GM18907 (cell line): ENCODE results near the gene ZFP36L2.

ENCODE experiments used
- ATAC-seq: cut with Tn5 transposase; IDR thresholded peaks from one replicate; pipeline ENCODE4 v1.9.1; 2021; ENCODE audit warnings: mild to moderate bottlenecking, moderate library complexity; ENCODE audit not compliant: unreplicated experiment

ZFP36L2 gene

DNA sequence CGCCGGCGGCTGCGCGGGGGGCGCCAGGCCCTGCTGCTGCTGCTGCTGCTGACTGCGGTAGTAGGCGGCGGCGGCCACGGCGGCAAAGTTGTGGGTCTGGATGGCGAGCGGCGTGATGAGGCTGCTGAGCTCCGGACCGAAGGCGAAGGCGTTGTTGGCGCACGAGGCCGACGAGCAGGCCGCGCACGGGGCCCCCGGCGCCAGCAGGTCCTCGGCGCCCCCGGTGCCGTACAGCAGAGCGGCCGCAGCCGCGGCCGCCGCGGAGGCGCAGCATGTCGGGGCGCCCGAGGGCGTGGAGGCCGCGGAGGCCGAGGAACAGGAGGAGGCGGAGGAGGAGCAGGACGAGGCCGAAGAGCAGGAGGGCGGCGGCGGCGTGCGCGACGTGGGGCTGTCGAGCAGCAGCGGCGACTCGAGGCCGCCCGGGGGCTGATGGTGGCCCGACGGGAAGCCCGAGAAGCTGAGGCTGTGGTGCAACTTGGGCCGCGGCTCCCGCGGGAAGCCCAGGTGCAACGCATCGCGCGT, 1.8 kb downstream of the ZFP36L2 start:
- ATAC-seq, result no peak

DNA sequence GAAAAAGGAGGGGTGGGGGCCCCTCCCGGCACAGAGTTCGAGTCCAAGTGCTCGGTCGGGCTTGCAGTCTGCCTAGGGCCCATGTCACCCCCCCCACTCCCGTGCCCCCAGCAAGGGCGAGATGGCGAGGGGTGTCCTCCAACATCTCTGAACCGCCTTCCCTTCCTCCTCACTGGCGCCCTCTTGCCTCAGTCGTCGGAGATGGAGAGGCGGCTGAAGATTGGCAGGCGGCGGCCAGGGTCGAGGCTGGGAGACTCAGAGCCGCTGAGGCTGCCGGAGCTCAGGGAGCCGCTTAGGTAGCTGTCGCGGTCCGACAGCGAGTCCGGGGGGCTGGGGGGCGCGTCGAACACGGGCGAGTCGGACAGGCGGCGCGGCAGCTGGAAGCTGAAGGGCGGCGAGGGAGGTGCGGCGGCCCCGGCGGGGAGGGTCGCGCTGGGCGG, 2.3 kb downstream of the ZFP36L2 start:
- no peak for ATAC-seq

DNA sequence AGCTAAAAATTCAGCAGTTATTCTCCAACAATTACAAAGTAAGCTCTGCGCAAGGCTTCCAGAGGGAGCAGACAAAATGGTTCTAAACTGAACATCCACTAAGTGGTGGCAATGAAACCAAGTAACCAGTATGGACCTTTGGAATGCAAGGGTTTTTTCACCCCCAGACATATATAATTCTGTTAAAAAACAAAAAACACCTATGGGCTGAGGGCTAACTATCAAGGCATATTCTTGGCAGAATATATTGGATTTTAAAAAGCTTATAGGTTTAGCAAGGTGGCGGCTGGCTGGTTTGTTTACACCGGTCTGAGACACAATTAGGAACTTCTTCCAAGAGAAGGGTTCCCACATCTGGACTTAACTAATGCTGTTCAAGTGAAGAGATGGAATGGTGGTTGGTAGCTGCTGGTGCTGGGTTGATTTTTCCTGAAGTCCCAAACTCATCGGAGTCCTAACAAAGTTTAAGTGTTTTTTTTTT, 2.8 kb downstream of the ZFP36L2 start:
- ATAC-seq, result no peak

DNA sequence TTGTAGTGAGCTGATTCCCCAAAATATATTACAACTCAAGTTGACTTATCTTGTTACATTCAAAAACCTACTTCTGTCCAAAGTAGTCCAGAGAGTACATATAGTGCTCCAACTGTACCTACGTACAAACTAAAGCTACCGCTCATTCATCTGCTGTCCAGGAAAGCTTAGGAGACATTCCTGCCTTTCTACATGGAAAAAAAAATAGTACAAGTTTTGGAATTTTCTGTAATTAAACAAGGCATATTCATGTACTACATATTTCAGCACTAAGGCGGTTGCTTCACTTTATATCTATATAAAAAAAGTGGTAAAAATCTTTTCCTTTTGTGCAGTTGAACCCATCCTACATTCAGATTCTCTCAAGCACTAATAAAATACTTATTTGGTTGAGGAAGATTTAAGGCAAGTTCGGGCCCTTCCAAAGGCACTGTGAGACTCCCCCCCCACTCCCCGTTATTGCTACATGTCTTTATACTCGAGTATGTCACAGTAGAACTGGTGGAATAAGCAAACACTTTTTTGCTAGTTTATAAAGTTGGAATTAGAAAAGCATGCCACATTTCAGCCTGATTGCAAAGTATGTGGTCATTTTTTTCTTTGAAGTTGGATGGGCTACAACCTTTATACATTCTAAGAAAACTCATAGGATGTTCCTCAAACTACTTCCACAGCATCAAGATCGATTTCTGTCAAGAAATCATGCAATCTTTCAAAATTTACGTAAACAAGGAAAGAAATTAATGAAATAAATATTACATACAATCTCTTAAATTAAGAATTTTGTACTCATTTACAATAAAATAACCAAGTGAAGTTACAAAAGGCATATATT, 3.7 kb downstream of the ZFP36L2 start:
- ATAC-seq, result no peak

DNA sequence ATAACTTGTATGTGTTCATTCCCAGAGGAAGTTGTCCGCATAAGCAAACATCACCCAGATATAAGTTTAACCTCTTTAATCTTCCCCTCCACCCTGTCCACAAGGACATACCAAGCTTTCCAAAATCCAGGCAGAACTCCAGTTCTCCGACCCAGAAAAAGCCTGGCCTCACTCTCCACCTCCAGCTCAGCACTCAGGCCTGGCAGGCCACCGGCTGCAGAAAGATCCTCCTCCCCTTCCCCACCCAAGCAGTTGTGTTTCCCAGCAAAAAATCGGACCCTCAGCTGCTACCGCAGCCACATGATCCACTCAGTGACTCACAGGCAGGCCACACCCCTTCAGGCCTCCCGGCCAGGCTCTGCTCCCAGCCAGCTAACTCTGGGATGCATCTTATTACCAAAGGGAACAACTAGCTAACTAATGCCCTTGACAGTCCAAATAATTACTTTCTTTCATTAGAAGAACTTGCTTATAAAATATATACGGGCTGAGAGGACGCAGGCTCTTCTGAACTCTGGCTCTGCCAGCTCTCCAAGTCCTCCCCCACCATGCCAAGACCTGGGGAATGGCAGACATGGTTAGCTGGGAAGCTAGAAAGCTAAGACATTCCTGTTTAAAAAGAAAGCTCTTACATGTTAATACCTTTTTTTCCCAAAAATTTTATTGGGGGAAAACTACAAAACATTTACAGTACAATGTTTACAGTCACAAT, 4.5 kb downstream of the ZFP36L2 start:
- no peak for ATAC-seq

DNA sequence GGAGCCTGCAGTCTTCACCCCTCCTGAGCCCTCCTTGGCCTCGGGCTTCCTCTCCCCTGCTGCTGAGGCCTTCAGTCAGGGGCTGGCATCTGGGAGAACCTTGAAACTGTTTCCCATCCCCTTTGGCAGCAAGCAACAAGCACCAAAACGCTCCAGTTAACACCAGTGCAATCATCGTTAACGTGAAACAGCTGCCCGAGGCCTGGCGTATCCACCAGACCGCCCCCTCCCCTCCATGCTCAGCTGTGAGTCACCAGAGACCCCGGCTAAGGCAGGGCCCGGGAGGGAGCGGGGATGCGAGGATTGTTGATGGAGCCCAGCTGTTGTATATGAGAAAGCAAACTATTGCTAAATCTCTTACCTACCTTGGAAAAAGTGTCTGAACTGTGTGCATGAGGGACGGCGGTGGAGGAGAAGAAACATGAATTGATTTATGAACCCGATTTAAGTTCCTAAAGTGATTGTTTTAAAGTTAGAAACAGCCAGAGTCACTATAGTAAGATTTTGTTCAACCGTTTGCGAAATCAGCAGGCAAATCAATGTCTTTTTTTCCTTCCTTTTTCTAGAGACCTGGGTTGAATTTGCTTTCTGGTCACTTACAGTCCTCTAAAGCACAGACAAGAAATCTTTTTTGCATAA, 5.2 kb downstream of the ZFP36L2 start:
- no peak for ATAC-seq

DNA sequence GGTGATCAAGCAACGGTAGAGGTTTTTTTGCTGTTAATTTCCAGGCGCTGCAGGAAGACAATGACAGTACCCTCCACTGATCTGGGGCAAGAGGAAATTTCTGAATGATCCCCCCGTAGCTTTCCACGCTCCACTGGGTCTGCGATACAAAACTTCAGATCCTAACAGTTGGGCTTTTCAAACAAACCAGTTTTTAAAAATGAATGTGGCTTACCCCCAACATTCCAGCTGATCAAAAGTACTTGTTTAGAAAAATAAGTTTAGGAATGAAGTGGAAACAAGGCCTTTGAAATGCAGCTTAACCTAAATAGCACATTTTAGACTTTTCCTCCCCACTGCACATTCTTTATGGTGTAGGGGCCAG, 5.7 kb downstream of the ZFP36L2 start:
- no peak for ATAC-seq

DNA sequence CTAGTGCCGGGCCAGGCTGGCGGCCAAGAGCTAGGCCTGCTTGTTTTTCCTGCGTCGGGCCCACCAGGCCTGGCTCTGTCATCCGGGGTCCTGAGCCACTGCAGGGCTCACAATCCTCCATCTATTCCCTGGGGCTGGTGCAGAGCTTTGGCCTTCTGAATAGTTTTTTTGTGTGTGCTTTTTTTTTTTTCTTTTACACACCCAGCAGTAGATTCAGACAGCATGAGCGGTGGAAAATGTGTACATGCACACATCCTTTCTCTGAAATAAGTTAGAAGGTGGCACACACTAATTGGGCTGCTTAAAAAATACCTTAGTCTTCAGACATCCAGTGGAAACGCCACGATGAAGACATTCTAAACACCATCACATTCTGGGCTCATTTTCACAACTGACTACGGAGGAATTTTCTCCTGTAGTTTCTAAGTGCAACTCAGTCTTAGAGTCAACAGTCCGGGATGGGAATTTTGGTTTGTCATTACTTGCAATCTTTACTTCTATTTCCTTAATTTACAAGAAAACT, 6.1 kb downstream of the ZFP36L2 start:
- no peak for ATAC-seq

DNA sequence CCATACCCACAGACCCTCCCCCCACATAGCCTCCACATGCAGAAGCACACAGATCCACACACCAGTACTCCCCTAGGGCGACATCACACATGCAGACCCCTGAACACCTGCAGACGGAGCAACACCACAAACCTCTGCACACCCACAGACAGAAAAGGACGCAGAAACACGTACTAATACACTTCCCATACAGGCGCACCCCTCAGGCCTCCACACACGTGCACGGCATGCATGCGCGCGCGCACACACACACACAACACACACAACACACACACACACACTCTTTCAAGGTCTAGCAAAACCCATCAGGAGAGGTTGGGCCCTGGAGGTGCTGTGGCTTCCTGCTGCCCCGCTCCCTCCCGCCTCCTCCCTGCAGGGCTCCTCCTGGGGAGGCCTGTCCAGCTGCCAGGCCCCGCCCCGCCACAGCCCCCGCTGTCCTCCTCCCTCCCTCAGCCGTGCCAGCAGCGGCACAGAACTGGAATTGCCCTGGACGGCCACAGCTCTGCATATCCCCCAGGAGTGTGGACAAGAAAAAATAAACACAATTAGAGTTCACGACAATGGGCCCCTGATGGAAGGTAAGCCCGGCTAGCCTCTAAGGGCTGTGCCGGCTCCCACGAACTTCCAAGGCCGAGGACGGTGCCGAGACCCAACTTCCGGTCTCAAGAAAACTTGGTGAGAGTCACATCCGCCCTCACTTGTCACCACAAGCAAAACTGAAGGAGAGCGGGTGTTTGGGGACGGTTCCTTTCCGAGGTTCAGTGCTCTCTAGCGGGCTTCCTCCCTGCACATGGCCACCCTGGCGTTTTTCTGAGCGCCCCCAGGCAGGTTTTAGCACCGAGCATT, 6.8 kb downstream of the ZFP36L2 start:
- peak; percentile 69 for ATAC-seq

DNA sequence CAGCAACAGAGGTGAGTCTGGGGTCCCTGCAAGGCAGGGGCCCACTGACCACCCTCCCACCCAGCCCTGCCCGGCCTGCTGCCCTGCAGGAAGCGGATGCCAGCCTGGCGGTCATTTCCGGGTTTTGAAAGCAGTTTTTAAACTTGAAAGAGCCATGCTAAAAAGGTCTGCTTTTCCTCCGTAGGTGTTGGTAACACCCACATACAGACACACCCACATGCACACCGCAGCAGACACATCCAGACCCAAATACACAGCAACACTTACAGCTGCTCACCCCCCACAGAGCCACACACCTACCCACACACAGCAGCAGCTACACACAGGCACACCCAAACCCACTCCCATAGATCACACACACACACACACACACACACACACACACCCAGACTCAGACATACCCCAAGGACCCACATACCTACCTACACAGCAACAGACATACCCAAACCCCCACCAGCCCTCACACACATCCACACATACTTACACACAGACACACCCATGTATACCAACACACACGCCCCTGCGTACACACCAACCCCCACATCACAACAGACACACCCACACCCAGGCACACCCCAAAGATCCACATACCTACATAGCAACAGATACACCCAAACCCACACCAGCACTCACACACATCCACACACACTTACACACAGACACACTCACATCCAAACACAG, 7.6 kb downstream of the ZFP36L2 start:
- peak; percentile 39 for ATAC-seq

DNA sequence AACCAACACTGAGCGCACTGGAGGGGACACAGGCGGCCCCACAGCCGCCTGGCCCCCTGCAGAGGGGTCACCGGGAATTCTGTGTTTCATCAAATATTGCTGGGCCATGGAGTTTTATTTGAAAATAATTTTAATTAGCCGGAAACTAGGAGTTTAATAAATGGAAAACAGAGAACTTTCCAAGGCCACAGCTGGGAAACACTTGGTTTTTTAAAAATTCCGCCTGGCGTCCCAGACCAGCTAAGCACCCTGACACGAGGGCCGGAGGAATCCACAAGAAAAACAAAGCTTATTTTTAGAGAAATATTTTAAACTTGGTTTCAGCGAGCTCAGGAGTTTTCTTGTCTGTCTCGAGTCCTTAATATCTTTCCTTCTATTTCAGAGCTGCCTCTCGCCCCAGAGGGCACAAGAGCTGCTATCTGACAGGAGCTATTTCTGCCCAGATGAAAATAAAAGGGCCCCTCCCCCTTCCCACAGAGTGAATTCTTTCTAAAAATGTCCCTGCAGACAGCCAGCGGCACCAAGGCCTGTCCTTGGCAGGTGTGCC, 8.2 kb downstream of the ZFP36L2 start:
- no peak for ATAC-seq

DNA sequence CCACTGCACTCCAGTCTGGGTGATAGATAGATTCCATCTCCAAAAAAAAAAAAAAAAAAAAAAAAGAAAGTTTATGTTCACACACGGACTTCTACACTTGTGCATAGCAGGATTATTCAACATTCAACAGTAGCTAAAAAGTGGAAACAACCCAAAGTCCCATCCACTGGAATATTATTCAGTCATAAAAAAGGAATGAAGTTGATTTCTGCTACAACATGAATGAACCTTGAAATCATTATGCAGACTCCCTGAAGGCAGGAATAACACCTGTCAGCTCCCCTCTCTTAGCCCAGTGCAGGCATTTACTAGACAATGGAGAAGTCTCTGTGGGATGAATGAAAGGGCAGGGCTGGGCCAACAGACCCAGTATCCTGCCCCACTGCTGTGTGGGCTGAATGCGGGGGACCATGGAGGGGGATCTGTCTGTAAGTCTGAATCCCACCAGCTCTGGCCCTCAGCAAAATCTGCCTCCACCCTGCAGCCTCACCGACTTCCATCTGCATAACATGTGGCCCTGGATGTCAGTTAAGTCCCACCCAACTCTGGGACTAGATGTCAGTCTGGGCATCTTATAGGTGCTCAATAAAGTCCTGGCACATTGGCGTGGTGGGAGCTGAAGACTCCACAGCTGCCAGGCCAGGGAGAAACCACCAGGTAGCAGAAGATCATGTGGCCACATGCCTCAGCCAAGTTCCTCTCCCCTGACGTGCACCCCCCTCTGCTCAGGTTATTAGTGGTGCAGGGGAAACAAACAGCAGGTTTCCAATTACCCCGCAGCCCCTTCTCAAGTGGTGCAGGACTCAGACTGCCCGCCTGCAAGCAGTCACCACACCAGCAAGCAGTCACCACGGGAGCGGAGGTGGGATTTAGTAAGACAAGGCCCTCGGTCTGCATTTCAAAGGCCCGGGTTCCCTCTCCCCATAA, 8.9 kb downstream of the ZFP36L2 start:
- no peak for ATAC-seq

DNA sequence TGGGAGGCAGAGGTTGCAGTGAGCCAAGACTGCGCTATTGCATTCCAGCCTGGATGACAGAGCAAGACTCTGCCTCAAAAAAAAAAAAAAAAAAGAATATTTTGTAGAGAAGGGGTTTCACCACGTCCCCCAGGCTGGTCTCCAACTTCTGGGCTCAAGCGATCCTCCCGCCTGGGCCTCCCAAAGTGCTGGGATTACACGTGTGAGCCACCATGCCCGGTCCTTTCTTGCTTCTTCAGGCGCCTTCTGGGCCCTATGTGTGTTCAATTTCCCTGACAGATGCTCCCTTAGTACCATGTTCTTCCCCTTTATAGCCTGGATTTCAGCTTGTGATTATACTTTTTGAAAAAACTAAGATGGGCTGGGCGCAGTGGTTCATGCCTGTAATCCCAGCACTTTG, 9.8 kb downstream of the ZFP36L2 start:
- no peak for ATAC-seq

DNA sequence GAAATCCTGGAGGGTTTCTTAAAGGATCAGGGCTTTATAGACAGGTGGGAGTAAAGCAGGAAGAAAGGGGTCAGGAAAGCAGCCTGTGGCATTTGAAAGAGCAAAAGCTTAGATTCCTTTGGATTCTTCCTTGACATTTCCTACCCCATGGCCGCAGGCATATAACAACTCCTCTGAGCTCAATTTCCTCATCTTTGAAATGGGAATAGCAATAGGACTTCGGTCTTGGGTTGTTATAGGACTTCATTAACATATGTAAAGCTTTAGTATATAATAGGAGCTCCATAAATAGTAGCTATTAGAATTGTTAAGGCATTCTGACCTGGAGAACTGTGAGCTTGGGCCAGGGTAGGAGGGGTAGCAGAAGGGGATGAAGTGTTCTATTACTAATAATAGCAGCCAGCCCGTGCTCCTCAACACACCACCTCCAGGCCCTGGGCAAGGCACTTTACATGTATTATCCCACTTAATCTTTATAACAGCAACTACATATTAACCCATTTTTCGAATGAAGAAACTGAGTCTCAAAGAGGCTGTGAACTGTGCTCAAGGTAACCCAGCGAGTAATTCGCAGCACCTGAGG, 10.6 kb downstream of the ZFP36L2 start:
- ATAC-seq, result no peak

DNA sequence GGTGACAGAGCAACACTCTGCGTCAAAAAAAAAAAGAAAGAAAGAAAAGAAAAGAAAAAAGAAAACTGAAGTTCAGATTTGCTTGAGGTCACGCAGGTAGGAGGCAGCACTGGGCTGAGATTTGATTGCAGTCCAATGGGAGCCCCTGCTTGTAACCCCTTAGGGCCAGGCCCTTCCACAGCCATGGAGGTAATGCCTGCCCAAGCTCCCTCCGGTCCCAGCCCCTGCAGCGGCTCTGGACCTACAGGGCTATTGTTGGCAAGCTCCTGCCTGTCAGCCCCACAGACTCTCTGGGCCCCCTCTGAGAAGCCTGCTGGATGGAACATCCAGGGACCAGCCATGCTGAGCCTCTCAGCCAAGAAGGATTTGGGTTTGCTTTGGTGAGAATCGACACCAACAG, 12.2 kb downstream of the ZFP36L2 start:
- no peak for ATAC-seq

DNA sequence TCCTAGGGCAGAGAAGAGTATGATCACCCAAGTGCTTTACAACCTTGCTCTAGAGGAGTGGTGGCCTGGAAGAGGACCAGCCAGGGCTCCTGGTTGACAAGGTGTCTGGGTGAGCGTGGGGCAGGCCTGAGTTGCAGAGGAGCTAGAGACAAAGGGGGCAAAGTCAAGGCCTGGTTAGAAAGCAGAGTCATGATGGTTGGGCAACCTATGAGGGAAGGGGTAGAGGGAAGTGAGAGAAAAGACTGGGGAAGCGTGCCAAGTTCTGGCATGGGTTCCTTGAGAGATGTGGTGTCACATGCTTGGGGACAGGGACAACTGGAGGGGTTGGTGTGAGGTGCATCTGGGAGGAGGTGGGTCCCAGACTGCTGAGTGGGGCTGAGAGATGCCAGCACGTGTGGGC, 13.5 kb downstream of the ZFP36L2 start:
- ATAC-seq, result no peak

DNA sequence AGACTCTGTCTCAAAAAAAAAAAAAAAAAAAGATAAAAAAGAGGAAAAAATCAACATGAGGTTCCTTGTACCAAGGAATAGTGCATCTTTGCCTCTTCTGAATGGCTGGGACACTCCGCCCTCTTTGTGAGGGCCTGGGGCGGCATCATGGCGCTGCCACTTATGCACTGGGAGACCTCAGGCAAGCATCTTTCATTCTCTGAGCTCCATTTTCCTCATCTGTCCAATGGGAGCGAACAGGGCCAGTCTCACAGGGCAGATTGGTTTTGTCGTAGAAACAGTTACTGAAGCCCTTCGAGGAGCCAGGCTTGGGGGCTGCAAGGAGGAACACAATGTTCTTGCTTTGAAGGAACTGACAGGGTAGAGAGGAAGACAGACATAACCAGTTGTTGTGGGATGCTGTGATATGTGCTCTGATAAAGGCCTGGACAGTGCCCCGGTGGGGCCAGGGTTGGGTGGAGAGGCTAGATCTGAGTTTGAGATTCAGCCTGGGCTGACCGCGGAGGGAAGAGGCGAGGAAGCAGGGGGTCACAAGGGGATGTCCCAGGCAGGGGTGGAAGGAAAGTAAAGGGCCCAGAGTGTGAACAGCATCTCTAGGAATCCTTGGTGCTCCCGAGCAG, 14.1 kb downstream of the ZFP36L2 start:
- no peak for ATAC-seq
